T-helper 9 cell (primary cell): ENCODE measurements around the gene HDAC7.

Experiments
- DNase-seq: peaks from one replicate; pipeline ENCODE4 v3.0.0-alpha.2; 2020
- total RNA-seq, 2 donors: gene quantifications; one replicate each; lab custom pipeline; 2026; lab: John Stamatoyannopoulos, UW

Gene HDAC7
- 157 to 160 reads per million in 2 donors for total RNA-seq

- DNase-seq: peak; percentile 64
Observed at GRCh38 chr12:47819896-47820630, at the start of gene HDAC7. Gene HDAC7, minus strand, starts transcription at chr12:47819903. Its CDS starts 118 bp downstream, at chr12:47819785.

- no peak for DNase-seq
Observed at GRCh38 chr12:47868552-47869031, 48.9 kb upstream of the HDAC7 start.

GRCh38 chr12:47868041-47868440, 48.3 kb upstream of the HDAC7 start:
- no peak for DNase-seq

- no peak for DNase-seq
Observed at GRCh38 chr12:47867495-47867941, 47.8 kb upstream of the HDAC7 start.

- no peak for DNase-seq
Observed at GRCh38 chr12:47864646-47865235, 45.0 kb upstream of the HDAC7 start.

- no peak for DNase-seq
Observed at GRCh38 chr12:47863985-47864384, 44.3 kb upstream of the HDAC7 start.

GRCh38 chr12:47863467-47863866, 43.8 kb upstream of the HDAC7 start:
- no peak for DNase-seq

- DNase-seq: no peak
Observed at GRCh38 chr12:47862881-47863280, 43.2 kb upstream of the HDAC7 start.

GRCh38 chr12:47862167-47862750, 42.6 kb upstream of the HDAC7 start:
- DNase-seq: no peak

- no peak for DNase-seq
Observed at GRCh38 chr12:47860873-47861272, 41.2 kb upstream of the HDAC7 start.

- no peak for DNase-seq
Observed at GRCh38 chr12:47860279-47860841, 40.7 kb upstream of the HDAC7 start.

- DNase-seq: no peak
Observed at GRCh38 chr12:47858511-47859266, 39.0 kb upstream of the HDAC7 start.

GRCh38 chr12:47856721-47857575, 37.2 kb upstream of the HDAC7 start:
- DNase-seq: no peak

- no peak for DNase-seq
Observed at GRCh38 chr12:47856094-47856493, 36.4 kb upstream of the HDAC7 start.

GRCh38 chr12:47855502-47855901, 35.8 kb upstream of the HDAC7 start:
- no peak for DNase-seq

- DNase-seq: no peak
Observed at GRCh38 chr12:47854531-47854930, 34.8 kb upstream of the HDAC7 start.

GRCh38 chr12:47852096-47852571, 32.4 kb upstream of the HDAC7 start:
- DNase-seq: no peak

- DNase-seq: no peak
Observed at GRCh38 chr12:47851303-47851952, 31.7 kb upstream of the HDAC7 start.

GRCh38 chr12:47850153-47851084, 30.7 kb upstream of the HDAC7 start:
- no peak for DNase-seq

GRCh38 chr12:47849261-47849660, 29.6 kb upstream of the HDAC7 start:
- DNase-seq: no peak
